Astrocyte of the hippocampus (primary cell): Measurements from ENCODE around the gene RALGDS.

Source experiments
- DNase-seq: peaks from one replicate; pipeline ENCODE4 v3.0.0; 2011; ENCODE audit warnings: low read depth, low spot score

RALGDS gene

GRCh38 chr9:133054966-133055365 is 66.1 kb downstream of the RALGDS start:
- DNase-seq, result peak; percentile 24

- no peak for DNase-seq
Measured at GRCh38 chr9:133054194-133054890, 66.7 kb downstream of the RALGDS start.

- no peak for DNase-seq
Measured at GRCh38 chr9:133051966-133052539, 69.0 kb downstream of the RALGDS start.

GRCh38 chr9:133051281-133051900 is 69.6 kb downstream of the RALGDS start:
- DNase-seq, result no peak

DNA sequence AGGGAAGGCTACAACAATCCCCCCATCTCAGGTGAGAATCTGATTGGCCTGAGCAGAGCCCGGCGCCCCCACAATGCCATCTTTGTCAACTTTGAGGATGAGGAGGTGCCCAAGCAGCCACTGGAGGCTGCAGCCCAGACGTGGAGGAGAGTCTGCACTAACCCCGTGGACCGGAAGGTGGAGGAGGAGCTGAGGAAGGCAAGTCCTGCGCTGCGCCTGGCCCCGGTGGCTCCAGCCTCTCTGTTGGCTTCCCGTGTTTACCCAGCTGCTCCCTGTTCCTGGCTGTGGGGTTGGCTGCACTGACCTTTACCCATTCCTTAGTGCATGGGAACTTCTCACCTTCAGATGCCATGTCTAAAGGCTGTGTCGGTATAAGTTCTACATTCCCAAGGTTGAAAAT is 70.3 kb downstream of the RALGDS start:
- DNase-seq, result no peak

DNA sequence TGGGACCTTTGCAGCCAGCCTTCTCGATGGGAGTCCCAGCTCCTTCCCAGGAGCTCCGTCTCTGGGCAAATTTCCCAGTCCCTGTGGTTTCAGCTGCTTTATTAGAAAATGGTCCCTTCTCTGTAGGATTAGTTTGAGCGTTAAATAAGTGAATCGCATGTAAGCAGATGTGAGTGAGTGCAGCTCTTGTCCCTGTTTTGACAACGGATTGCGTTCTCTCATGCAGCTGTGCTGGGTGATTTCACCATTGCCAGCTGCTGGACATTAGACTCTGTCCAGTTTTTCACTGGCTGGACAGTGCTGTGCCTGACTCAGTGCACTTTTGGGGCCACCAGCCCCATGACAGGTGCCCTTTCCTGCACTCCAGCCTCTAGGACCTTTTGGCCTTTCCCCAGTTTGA is 70.9 kb downstream of the RALGDS start:
- peak; percentile 72 for DNase-seq

- no peak for DNase-seq
Measured at GRCh38 chr9:133049043-133049442, 72.0 kb downstream of the RALGDS start.

DNA sequence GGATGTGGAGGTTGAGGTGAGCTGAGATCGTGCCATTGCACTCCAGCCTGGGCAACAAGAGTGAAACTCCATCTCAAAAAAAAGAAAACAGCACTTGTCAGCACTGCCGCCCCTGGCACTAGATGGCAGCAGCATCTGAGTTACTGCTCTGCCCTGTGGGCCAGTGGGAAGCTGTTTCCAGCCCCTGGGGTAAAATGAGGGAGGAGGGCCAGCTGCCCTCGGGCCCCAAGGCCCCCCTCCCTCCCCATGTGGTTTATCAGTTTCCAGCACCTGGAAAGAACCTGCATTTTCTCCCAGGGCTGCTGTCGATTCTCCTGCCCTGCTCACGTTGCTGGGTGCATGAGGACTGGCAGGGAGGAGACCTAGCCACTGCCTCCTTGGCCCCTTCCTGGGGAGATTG is 72.4 kb downstream of the RALGDS start:
- DNase-seq, result peak; percentile 42
